NCI-H146 (cell line): ENCODE results near the gene CGB1.

Experiments used
- DNase-seq: peaks from one replicate; lab custom pipeline; 2025; lab: John Stamatoyannopoulos, UW

Gene CGB1

DNA sequence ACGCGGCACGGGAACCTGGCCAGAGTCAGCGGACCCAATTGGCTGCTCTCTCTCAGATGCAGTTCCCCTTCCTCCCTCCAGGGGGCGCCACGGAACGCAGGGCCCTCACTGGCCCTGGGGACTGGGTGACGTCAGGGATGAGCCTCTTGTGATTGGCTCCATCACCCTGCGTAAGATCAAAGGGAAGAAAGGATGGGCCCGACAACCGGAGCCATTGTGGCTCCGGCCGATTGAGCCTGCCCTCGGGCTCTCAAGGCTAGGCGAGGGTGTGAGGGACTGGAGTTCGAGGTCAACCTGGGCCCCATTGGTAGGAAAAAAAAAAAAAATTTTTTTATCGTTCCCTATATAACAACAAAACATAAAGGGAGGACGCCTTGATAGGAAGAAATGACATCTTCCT, at the start of gene CGB1:
Gene CGB1, minus strand, starts transcription at position 81 of the 400 bp plus-strand sequence. CDS start 184 bp downstream, outside the sequence.
- peak; percentile 82 for DNase-seq

DNA sequence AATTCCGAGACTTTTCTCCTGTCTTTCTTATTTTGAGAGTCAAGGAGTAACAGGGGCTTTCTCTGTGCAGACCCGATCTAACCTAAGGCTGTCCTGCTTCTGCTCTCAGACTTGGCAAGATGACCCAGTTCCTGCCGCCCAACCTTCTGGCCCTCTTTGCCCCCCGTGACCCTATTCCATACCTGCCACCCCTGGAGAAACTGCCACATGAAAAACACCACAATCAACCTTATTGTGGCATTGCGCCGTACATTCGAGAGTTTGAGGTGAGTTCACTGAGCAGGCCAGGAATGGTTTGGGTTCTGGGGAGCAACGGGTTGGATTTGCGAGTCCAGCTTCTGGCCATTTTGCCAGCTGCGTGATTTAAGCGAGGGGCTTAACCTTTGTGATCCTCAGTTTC, 49.6 kb upstream of the CGB1 start:
- no peak for DNase-seq

DNA sequence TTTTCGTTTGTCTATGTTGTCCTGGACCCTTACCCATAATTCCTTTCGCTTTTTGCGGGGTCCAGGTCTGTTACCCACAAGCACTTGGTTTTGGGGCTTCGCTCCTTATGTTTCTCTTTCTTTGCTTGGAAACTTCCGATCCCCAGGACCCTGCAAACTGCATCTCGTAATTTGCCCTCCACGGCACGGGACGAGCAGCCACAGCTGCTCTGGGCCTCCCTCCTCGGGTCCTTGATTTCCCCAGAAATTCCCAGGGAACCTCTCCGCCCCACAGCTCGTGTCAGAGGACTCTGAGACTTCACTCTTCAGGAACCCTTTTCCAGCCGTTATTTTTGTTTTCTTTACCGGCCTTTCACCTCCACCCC, 49.2 kb upstream of the CGB1 start:
- DNase-seq = no peak

DNA sequence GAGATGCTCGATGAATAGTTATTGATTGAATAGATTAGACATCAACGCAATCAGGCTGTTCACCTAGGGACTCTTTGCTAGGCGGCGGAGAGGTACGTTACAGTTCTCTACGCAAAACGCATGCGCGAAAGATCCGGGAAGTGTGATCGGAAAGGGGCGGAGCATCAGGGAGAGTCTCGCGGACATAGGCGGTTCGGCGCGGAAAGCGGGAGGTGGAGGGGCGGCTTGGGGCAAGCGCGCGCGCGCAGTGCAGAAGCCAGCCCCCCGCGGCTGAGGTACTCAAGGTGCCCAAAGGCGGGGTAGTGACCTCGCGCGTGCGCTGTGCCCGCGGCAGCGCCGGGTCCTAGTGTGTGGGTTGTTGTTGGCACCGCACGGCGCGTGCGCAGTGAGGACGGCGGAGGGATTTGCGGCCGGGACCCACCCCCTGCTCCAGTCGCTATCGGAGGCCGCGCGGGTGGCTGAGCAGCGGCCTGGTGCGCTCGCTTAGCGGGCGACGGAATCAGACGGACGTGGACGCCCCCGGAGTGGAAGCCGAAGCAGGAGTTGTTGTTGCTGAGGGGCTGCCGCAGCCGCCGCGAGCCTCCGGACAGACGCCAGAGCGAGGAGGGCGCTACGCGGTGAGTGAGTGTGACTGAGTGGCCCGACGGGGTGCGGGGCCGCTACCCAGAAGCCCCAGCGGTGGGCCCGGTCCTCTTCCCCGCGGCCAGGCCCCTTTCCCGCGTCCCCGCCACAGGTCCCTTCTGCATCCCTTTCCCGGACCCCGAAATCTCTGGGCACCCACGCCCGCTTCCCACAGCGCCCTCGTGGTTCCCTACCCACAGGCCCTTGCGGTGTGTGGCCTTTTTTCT, 48.5 kb upstream of the CGB1 start, which contains the start of gene SNRNP70:
Gene SNRNP70, plus strand, starts transcription at position 432 of the 848 bp plus-strand sequence. CDS start 964 bp downstream, outside the sequence.
- peak; percentile 100 for DNase-seq

DNA sequence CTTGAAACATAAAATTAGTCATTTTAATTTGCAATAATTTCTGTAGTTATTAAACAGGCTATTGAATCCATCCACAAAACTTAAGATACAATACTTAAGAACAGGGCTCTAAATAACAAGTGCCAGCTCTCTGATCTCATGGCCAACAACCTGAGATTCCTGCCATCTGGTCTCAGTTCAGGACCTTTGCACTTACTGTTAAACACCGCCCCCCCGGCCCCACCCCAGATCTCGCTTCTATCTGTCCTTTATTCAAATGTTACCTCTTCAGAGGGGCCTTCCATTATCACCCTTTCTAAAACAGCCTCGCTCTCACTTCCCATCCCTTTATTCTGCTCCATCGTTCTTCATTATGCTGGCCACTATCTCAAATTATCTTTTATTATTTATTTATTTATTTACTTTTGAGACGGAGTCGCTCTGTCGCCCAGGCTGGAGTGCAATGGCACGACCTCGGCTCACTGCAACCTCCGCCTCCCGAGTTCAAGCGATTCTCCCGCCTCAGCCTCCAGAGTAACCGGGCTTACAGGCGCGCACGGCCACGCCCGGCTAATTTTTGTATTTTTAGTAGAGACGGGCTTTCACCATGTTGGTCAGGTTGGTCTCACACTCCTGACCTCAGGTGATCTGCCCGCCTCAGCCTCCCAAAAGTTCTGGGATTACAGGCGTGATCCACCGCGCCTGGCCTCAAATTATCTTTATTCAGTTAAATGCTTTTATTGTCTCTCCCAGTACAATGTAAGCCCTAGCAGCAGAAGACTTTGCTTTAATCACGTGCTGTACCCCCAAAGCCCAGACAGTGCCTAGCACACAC, 47.7 kb upstream of the CGB1 start:
- DNase-seq = peak; percentile 61

DNA sequence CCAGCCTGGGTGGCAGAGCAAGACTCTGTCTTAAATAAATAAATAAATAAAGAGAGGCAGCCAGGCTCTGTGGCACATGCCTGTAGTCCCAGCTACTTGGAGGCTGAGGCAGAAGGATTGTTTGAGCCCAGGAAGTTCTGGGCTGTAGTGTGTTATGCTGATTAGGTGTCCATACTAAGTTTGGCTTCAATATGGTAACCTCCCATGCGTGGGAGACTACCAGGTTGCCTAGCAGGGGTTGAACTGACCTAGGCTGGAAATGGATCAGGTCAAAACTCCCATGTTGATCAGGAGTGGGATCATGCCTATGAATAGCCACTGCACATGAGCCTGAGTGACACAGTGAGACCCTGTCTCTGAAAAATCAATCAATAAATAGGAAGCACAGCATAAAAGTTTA, 44.6 kb upstream of the CGB1 start:
- DNase-seq = no peak

DNA sequence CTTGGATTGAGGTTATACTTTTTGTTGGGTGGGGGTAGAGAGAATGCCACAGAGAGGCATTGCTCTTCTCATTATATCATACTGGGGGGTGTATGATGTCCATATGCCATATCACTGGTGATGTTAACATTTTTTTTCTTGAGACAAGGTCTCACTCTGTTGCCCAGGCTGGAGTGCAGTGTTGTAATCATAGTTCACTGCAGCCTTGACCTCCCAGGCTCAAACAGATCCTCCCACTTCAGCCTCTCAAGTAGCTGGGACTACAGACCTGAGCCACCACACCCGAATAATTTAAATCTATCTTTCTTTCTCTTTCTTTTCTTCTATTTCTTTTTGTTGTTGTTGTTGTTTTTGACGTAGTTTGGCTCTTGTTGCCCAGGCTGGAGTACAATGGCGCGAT, 43.7 kb upstream of the CGB1 start:
- DNase-seq = no peak

DNA sequence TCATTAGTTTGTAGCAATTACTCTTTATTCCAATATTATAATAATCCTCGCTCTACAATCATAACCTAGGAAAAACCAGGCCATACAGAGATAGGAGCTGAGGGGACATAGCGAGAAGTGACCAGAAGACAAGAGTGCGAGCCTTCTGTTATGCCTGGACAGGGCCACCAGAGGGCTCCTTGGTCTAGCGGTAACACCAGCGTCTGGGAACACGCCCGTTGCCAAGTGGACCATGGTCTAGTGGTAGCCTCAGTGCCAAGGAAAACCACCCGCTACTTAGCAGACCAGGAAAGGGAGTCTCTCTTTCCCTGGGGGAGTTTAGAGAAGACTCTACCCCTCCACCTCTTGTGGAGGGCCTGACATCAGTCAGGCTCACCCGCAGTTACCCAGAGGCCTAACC, 38.2 kb upstream of the CGB1 start:
- DNase-seq = peak; percentile 60

DNA sequence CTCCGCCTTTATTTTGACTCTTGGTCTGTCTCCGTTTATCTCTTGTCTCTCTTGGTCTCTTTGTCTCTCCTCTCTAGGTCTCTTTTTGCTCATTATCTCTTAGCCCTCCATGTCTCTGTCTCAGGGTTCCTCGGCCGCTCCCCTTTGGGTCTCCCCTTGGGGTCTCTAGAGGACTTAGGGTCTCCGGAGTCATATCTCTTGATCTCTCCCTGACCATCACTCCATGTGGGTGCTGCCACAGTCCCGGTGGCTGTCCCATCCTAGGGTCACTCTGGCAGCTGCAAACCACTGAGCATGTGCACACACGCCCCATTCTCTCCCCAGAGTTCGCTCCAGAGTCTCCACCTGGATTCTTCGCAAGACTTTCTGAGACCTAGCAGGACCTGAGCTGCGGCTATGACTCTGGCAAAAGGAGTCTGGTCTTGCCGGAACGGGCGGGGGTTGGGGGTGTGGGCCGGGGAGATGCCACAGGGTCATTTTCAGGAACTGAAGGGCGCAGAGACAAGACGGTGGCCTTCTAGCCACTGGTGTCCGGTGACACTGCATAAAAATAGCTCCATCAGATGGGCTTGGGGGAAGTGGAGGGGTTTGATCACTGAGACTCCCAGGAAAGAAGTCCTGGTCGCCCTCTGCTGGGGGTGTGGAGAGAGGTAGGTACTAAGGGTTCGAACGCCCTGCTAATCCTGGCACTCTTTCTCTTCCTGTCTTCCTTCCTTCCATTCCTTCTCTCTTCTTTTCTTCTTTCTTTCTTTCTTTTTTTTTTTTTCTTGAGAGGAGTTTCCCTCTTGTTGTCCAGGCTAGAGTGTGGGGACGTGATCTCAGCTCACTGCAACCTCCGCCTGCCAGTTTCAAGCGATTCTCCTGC, 37.1 kb upstream of the CGB1 start:
- DNase-seq = peak; percentile 33

DNA sequence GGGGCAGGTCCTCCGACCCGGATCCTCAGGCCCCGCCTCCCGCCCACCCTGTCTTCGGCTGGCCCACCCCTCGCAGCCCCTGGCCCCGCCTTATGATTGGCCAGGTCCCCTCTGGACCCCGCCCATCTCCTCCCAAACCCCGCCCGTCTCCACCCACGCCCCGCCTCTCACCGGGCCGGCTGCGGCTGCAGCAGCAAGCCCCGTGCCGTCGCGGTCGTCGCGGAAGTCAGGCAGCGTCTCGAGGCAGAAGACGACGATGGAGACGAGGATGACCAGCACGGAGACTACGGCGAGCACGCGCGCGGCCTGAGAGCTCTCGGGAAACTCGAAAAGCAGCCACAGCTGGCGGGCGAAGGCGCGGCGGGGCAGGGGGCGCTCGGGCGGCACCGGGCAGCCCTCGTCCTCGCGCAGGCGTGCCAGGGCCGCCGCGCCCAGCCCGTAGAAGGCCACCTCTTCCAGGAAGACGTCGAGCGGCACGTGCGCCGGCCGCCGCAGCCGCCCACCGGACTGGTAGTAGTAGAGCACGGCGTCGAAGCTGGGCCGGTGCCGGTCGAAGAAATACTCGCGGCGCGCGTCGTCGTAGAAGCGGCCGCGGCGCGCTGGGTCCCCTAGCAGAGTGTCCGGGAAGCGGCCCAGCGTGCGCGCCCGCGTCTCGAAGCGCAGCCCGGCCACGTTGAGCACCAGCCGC, 35.3 kb upstream of the CGB1 start:
- DNase-seq = no peak

DNA sequence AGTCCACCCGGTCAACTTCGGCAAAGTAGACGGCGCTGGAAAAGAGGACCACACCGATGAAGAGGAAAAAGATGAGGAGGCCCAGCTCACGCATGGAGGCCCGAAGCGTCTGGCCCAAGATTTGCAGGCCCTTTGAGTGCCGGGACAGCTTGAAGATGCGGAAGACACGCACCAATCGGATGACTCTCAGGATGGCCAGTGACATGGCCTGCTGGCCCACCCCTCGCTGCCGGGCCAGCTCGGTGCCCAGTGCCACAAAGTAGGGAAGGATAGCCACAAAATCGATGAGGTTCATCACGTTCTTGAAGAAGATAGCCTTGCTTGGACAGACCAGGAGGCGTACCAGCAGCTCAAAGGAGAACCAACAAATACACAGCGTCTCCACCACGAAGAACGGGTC, 33.7 kb upstream of the CGB1 start:
- no peak for DNase-seq

DNA sequence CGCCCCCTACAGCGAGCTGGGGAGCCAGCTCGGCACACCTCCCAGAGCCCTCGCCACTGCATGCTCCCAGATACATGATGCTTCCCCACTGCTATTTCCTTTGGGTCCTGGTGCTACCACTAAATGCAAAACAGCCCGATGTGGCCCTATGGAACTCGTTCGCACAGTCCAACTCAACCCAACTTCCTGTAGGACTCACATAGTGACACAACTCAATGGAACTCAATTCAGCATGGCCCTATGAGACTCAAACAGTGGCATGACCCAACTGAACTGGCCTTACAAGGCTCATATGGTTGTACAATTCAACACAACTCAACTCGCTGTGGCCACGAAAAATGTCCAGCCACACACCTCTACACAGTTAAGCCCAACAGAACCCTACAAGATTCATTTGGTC, 32.3 kb upstream of the CGB1 start:
- DNase-seq = no peak

DNA sequence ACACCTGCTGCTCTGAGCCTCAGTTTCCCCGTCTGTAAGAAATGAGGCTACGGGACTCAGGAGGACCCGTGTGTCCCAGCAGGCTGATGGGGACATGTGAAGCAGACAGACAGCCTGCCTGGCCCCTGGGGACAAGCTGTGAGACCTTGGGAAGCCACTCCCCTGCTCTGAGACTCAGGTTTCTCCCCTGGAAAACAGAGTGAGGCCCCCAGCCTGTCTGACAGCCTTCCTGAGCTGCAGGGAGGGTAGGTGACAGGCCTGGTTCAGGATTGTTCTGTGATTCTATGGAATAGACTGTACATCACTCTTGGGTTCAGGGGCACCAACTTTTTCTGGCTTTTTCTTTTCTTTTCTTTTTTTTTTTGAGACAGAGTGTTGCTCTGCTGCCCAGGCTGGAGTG, 30.9 kb upstream of the CGB1 start:
- no peak for DNase-seq

DNA sequence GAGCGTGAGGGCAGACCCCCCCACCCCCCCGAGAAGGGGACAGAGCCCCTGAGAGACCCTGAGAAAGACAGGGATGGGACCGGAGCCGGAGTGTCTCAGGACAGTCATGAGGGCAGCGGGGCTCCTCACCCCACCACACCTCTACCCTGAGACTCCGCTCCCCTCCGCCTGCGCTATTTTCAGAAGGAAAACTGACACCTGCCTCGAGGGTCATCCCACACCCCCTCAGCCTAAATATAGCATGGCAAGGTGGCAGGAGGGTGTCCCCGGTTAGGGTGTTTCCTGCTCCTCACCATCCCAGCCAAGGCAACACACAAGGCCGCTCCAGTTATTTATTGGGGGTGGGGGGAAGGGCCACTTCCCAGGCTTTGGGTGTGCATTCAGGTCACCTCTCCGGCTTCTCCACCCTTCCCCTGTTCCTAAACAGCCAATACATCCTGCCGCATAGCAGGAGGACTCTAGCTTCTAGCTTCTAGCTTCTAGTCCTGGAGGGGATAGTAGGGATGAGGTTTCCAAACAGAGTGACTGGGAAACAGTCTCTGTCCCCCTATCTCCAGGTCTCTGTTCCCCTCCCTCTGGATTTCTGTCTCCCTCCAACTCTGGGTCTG, 29.3 kb upstream of the CGB1 start:
- DNase-seq = no peak

DNA sequence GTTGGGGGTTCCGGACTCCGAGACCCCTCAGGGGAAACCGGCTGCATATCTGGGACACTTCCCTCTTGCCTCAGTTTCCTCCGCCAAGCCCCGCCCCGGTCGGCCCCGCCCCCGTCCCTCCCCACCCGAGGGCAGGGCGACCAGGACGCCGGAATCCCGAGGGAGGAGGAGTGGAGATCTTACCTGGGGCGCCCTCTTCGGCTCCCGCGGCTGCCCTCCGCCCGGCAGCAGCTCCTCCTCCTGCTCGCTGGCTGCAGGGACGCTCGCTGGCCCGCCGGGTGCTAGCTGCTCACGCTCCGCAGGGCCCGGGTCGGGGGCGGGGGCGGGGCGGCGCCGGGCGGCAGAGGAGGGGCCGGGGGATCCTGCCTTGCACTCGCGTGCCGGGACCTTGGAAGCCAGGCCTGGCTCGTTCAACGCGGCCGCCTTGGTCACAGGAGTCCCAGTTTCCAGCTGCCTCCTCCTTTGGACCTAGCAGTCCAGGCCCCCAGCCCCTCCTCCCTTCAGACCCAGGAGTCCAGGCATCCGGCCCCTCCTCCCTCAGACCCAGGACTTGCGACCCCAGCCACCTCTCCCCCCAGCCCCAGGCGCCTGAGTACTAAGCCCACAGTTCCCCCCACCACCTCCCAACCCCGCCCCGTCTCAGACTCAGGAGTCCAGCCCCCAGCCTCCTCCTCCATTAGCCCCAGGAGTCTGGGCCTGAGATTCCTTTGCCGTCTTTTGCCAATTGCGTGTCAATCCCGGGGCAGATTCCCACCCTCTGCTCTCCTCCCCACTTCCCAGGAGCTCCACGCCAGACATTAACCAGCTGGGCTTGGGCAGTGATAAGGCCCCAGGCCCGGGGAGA, 28.3 kb upstream of the CGB1 start, which contains the start of gene NTF4:
Gene NTF4, minus strand, starts transcription at position 51 of the 844 bp plus-strand sequence. CDS start 2,821 bp downstream, outside the sequence.
- DNase-seq = peak; percentile 26

DNA sequence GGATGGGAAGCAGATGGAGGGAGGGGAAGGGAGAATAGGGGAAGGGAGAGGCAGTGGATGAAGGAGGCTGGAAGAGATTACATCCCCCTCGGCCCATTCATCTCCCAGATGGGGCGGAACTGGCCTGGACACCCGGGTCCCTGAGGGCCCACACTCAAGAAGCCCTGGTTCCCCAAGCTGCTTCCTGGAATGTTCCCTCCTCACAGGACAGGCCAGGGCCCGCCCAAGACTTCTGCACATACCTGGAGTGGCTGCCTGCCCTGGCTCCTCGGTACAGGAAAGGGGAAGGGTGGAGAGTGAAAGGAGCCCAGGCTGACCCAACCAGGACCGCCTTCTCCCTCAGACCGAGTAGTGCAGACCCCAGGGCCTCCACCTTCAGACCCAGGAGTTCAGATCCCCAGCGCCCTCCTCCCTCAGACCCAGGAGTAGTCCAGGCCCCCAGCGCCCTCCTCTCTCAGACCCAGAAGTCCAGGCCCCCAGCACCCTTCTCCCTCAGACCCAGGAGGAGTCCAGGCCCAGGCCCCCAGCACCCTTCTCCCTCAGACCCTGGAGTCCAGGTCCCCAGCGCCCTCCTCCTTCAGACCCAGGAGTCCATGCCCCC, 27.4 kb upstream of the CGB1 start:
- no peak for DNase-seq

DNA sequence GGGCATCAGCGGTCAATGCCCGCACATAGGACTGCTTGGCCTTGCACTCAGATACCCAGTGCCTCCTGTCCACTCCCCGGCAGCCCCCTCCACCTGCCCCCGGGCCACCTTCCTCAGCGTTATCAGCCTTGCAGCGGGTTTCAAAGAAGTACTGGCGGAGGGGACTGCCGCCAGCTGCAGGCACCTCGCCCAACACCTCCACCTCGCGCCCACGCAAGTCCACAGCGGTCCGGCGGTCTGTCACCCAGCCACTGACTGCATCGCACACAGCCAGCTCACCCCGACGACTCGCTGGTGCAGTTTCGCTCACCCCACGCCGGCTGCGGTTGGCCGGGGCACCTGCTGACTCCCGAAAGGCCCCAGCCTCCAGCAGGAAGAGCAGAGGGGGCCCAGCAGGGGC, 24.8 kb upstream of the CGB1 start:
- no peak for DNase-seq

DNA sequence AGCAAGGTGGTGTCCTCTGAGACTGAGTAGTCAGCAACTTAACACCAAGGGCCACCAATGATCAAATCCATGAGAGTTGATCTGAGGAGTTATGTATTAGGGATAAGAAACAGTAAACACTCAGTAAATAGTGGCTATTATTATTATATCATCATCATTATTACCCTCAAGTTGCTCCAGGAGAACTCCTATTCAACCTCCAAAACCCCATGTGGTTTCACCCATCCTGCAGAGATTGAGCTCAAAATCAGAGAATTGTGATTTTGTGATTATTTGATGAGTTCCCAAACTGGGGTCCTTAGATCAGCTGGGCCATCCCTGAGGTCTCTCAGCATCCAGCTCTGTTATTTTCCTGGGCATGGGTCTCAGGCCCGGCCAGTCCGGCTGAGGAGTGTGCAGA, 24.3 kb upstream of the CGB1 start:
- no peak for DNase-seq

DNA sequence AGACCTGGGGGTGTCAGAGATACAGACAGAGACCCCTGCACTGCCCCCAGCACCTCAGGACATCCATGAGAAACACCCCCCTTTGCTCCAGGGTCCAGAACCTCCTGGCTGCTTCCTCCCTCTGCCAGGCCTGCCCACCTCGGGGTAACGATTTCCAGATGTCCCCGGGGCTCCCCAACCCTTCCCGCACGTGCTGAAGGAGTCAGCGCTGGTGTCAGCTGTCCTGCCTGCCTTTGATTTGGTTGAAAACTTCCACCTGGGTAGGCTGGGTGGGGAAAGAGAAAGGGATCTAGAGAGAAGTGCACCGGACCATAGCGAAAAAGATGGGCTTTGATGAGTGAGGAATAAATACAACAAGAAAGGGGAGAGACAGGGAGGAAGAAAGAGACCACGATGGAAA, 22.4 kb upstream of the CGB1 start:
- DNase-seq = no peak

DNA sequence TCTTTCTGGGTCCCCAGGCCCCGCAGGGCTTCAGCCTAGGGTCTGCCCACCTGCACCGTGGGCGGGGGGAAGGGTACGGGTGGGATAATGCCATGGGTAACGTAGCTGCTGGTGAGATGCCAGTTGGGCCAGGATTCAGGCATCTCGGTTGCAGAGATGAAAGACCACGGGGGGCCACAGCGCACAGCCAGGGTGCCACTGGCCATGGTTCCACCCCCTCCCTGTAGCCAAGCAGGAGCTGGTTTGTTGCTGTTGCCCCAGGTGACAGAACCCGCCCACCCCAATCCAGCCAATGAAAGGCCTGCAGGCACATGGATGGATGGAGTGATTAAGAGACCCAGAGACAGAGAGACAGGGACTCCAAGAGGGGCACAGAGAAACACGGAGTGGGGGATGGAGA, 21.9 kb upstream of the CGB1 start:
- DNase-seq = peak; percentile 26
